ENCODE data around the gene RASA3.

RASA3 gene

DNA sequence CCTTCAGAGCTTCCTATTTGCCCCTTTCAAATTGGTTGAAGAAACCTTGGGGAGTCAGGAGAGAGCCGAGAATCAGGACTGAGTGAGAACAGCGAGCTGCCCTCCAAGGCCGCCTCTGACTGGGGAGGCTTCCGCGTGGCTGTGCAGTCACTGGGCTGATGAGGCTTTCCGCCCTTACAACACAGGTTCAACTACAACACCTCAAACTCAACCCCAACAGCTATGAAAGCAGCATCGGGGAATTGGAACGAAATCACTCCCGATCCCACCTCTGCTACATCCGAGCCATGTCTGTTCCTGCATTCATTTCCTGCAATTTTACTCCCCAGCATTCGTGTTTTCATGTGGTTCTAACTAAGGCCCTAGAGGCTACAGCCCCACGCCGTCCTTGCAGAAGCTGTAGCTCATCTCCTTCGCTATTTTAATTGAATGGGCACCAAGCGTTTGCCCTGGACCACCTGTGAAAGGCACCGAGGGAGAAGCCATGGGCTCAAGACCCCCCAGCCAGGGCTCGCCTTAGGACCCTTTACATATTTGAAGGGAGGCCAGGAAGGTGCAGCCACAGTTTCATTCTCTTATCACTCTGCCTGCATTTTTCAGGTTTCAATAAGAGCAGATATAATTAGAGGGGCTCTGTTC, 12.3 kb upstream of the RASA3 start:
- no peaks in the 10 kb centered on the region for H3K9me3 ChIP-seq (ENCODE audit: insufficient read depth, low read length, severe bottlenecking)
- ATAC-seq (ENCODE audit: insufficient read depth, low read depth) = no peak
- H3K9ac ChIP-seq (ENCODE audit: low read depth, low read length) = peak overlapping the region; percentile 27
- peaks cover 91% of the 10 kb centered on the region for H3K4me1 ChIP-seq (ENCODE audit: insufficient read depth, low read length)
- H3K4me3 ChIP-seq (ENCODE audit: low read depth in 1 of 2, low read length in 2 of 2) = no peak overlapping the region
- H3K4me2 ChIP-seq (ENCODE audit: insufficient read depth, low read length) = peak overlapping the region; percentile 45; the same call in 1 of the 2 replicates
- peak overlapping the region; percentile 76 for H3K27ac ChIP-seq (ENCODE audit: low read length)
- no peak for DNase-seq
- H2AFZ ChIP-seq (ENCODE audit: low read depth, low read length) = no peak overlapping the region
- H3K36me3 ChIP-seq (ENCODE audit: insufficient read depth, low read length) = no peaks in the 10 kb centered on the region
- TF ChIP-seq CTCF (IDR thresholded peaks at IDR 0.05; ENCODE audit: borderline replicate concordance, extremely low read depth, low read length, poor library complexity, severe bottlenecking) (no peak), EZH2 (IDR thresholded peaks at IDR 0.05; ENCODE audit: borderline replicate concordance, low read depth, low read length, severe bottlenecking) (no peak)
- H4K20me1 ChIP-seq (ENCODE audit: insufficient read depth, low read length) = peaks cover 5% of the 10 kb centered on the region; the same call in 1 of the 2 replicates
- no peaks in the 10 kb centered on the region for H3K27me3 ChIP-seq (ENCODE audit: insufficient read depth, low read length, poor library complexity)
- no peaks in the 10 kb centered on the region for H3K79me2 ChIP-seq (ENCODE audit: insufficient read depth, low read length)

DNA sequence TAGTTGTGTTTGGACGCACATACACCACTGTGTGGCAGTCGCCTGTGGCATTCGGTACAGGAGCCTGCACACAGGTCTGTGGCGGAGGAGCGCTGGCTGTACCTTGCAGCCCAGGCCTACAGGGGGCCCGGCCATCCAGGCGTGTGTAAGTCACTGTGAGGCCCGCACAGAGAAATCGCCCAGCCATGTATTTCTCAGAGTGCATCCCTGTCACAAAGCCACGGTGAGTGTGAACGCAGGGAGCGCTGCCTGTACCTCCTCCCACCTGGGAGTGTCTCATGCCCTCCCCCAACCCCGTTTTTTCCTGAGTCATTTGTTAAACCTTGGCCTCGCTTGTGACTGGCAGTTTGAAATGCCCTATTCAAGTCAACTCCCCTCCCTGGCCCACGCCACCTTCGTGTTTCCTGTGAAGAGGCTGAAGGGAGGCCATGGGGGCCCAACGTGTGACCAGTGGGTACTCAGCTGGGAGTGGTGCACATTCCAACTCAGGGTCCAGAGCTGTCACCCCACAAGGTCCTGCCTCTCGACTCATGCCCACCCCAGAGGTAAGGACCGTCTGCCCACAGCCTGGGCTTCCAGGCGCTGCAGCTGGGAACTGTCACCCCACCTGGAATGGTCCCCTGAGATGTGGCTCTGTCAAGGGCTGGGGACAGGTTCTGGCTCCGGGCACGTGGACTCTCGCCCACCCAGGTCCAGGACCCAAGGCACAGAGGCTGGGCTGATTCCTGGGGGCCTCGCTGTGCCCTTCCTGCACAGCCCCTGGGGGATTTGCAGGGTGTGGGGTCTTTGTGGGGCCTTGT, 11.6 kb upstream of the RASA3 start:
- H3K79me2 ChIP-seq (ENCODE audit: insufficient read depth, low read length) = no peaks in the 10 kb centered on the region
- H3K9me3 ChIP-seq (ENCODE audit: insufficient read depth, low read length, severe bottlenecking) = no peaks in the 10 kb centered on the region
- no peaks in the 10 kb centered on the region for H3K27me3 ChIP-seq (ENCODE audit: insufficient read depth, low read length, poor library complexity)
- peak overlapping the region; percentile 45 for H3K4me2 ChIP-seq (ENCODE audit: insufficient read depth, low read length)
- H3K9ac ChIP-seq (ENCODE audit: low read depth, low read length) = peak overlapping the region; percentile 27
- H3K36me3 ChIP-seq (ENCODE audit: insufficient read depth, low read length) = no peaks in the 10 kb centered on the region
- no peak for TF ChIP-seq EZH2 (IDR thresholded peaks at IDR 0.05; ENCODE audit: borderline replicate concordance, low read depth, low read length, severe bottlenecking)
- TF ChIP-seq CTCF (IDR thresholded peaks at IDR 0.05; ENCODE audit: borderline replicate concordance, extremely low read depth, low read length, poor library complexity, severe bottlenecking) = peak; percentile 54
- H4K20me1 ChIP-seq (ENCODE audit: insufficient read depth, low read length) = peaks cover 5% of the 10 kb centered on the region; the same call in 1 of the 2 replicates
- peak overlapping the region; percentile 76 for H3K27ac ChIP-seq (ENCODE audit: low read length)
- DNase-seq (peak; percentile 39), ATAC-seq (ENCODE audit: insufficient read depth, low read depth) (no peak)
- H3K4me1 ChIP-seq (ENCODE audit: insufficient read depth, low read length) = peaks cover 84% of the 10 kb centered on the region
- no peak overlapping the region for H2AFZ ChIP-seq (ENCODE audit: low read depth, low read length)
- peak overlapping the region in 1 of 2 experiments; percentile 28; a peak in 2 of 4 replicates for H3K4me3 ChIP-seq (ENCODE audit: low read depth in 1 of 2, low read length in 2 of 2)

- Histone ChIP-seq H3K4me2 (ENCODE audit: insufficient read depth, low read length) (peak overlapping the region; percentile 45), H3K27ac (ENCODE audit: low read length) (peak overlapping the region; percentile 76), H3K4me1 (ENCODE audit: insufficient read depth, low read length) (peaks cover 72% of the 10 kb centered on the region), H4K20me1 (ENCODE audit: insufficient read depth, low read length) (peaks cover 5% of the 10 kb centered on the region; the same call in 1 of the 2 replicates), H3K9me3 (ENCODE audit: insufficient read depth, low read length, severe bottlenecking) (no peaks in the 10 kb centered on the region), H2AFZ (ENCODE audit: low read depth, low read length) (peak overlapping the region; percentile 23; the same call in 1 of the 2 replicates), H3K79me2 (ENCODE audit: insufficient read depth, low read length) (no peaks in the 10 kb centered on the region), H3K36me3 (ENCODE audit: insufficient read depth, low read length) (no peaks in the 10 kb centered on the region), H3K27me3 (ENCODE audit: insufficient read depth, low read length, poor library complexity) (no peaks in the 10 kb centered on the region), H3K4me3 (ENCODE audit: low read depth in 1 of 2, low read length in 2 of 2) (peak overlapping the region in 1 of 2 experiments; percentile 28; a peak in 2 of 4 replicates), H3K9ac (ENCODE audit: low read depth, low read length) (peak overlapping the region; percentile 27)
- peak; percentile 81 for ATAC-seq (ENCODE audit: insufficient read depth, low read depth)
- DNase-seq = peak; percentile 86
- no peak for TF ChIP-seq EZH2 (IDR thresholded peaks at IDR 0.05; ENCODE audit: borderline replicate concordance, low read depth, low read length, severe bottlenecking)
- no peak for TF ChIP-seq CTCF (IDR thresholded peaks at IDR 0.05; ENCODE audit: borderline replicate concordance, extremely low read depth, low read length, poor library complexity, severe bottlenecking)
Observed at GRCh38 chr13:114142640-114143490, 10.4 kb upstream of the RASA3 start.

Measured in DND-41 (cell line).